GM10847 (cell line): ENCODE results near the gene TMEM94.

Experiments used
- POLR2A ChIP-seq: IDR thresholded peaks from 2 replicates; pipeline ENCODE4 v1.6.1; 2011; ENCODE audit not compliant: insufficient read length; ENCODE audit errors: extremely low read depth

The TMEM94 gene

GRCh38 chr17:75499313-75500022 lies 43.0 kb downstream of the TMEM94 start:
- TF ChIP-seq POLR2A: no peak

DNA sequence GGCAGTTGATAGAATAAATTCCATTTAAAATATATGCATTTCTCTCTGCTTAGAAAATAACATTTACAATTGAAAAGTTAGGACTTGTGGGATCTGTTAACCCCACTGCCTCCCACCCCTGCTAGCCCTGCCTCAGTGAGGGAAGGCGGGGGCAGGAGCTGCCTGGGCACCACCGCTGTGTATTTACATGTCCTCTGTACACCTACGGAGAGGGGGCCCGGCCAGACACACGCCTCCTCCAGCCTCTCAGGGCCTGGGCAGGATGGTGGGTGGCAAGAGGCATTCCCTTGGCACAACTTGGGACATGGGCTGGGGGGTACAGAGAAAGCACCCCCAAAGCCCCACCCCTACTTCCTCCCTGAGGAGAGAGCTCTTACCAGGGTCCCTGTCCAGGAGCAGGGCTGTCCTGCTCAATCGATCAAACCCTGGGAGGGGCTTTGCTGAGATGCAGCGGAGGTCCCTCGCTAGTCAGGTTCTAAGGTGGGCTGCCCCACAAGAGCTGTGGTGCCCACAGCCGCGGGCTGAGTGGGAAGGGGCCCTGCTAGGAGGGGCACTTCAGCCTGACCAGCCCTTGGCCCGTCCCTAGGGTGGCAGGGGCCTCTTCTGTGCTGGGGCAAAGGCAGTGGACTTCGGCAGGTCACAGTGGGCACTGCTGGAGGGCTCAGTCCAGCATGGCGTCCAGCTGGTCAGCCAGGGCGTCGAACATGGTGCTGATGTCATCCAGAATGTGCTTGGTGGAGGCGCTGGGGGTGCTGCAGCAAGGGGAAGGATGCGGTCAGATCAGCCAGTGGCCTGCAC lies 44.2 kb downstream of the TMEM94 start:
- no peak for TF ChIP-seq POLR2A

DNA sequence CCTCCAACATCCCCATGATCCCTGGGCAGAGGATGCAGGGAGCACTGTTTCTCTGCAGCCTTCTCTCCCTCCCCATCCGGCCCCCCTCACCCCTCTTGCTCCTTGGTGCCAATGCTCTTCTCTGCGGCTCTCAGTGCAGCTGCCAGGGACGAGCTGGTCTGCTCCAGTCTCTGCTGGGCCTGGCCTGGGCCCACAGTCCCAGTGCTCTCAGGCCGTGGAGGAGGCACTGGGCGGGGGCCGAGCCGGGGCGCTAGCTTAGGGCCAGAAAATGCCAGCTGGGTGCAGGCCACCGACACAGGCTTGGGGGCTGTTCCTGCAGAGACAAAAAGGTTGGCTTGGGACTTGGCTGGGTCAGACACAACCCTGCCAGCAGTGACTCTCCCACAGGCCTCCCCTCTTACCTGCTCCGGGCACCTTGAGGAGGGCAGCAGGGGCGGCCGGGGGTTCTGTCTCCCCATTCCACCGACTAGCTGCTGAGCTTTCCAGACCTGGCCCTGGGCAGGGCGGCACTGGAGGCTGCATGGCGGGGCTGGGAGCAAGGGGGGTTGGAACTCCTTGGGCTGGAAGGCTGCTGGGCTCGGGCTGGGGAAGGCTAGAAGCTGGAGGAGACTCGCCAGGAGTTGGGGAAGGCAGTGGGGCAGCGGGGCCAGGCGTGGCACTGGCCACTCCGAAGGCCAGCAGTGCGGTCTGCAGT lies 45.1 kb downstream of the TMEM94 start:
- TF ChIP-seq POLR2A: no peak

GRCh38 chr17:75502072-75502720 lies 45.8 kb downstream of the TMEM94 start:
- no peak for TF ChIP-seq POLR2A

GRCh38 chr17:75502721-75503329 lies 46.4 kb downstream of the TMEM94 start:
- no peak for TF ChIP-seq POLR2A

- TF ChIP-seq POLR2A: no peak
These were observed 47.0 kb downstream of the TMEM94 start for GRCh38 chr17:75503337-75503950.

- no peak for TF ChIP-seq POLR2A
These were observed 47.5 kb downstream of the TMEM94 start for GRCh38 chr17:75503976-75504346.

GRCh38 chr17:75504347-75505151 lies 48.1 kb downstream of the TMEM94 start:
- no peak for TF ChIP-seq POLR2A

DNA sequence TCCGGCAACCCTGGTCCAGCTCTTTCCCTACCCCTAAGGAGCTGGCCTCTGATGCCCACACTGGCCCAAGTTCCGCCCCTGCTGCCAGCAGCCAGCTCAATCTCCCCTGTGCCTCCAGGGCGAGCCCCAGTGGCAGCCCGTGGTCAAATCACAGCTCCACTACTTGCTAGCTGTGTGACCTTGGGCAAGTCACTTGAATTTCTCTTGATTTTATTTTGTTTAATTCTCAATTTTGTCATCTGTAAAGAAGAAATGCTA lies 48.6 kb downstream of the TMEM94 start:
- TF ChIP-seq POLR2A: no peak

DNA sequence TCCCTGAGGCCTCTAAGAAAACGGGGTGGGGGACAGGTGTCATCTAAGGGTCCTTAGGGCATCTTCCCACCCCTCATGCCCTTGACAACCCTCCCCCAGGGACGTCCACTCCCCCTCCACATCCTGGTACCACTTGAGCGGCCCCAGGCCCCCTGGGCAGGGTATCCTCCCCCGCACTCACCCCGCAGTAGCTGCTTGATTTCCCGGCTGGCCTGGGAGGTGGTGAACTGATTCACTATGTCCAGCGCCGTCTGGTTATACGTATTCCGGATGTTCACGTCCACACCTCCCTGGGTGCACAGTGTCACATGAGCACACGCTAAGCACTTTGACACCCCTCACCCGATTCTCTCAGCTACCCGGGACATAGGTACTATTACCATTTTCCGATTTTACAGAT lies 49.2 kb downstream of the TMEM94 start:
- no peak for TF ChIP-seq POLR2A

GRCh38 chr17:75506134-75506533 lies 49.7 kb downstream of the TMEM94 start:
- no peak for TF ChIP-seq POLR2A

DNA sequence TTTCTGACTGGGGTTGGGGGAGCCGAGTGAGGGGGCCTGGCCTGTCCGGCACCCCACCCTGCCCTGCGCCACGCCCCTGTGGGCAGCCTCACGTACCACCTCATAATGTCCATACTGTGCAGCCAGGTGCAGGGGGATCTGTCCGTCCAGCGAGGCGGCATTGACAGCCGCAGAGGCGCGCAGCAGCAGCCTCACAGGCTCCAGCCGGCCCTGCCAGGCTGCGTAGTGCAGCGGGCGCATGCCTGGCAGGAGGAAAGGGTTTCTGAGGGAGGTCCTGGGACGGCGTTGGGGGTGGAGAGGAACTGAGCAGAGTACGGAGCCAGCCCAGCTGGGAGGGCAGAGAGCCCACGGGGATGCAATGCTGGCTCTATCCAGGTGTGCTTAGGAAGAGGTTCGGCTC lies 50.5 kb downstream of the TMEM94 start:
- TF ChIP-seq POLR2A: no peak

DNA sequence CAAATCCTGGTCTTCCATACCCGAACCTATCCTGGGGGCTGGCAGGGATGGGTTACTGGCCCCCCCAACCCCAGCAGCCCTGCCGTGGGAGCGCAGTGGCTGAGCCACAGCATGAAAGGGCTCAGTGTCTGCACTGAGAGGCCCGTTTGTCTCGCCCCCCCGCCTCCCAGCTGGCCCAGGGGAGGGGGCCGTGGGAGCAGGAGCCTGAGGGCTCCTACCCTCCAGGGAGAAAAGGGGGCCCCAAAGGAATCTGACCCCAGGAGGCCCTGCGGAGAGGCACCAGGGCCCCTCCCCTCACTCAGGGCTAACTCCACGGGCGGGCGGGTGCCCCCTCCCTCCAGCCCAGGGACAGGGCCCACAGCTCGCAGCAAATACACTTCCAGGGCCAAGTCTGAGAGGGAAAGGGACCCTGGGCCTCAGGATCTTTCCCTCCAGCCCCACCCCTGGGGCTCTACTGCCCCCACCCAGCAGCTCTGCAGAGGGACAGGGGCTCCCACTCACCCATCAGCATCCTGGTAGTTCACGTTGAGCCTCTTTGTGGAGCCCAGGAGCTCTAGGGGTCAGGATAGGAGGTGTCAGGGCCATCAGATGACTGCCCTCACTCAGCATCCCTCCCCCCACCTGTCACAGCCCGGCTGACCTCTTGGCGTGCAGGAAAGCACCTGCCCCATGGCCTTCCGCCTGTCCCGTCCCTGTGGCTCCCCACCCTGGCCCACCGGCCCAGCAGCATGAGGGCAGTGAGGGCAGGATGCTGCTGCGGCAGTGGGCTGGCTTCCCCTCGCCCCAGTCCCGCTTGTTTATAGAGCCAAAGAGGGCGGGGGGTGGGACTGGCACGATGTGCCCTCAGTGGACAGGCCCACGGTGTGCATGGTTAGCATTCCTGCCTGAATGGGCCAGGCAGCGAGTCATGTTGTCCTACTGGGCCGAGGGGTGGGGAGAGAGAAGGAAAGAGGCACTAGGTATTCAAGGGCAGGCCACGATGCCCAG lies 51.6 kb downstream of the TMEM94 start:
- TF ChIP-seq POLR2A: no peak
